NOMO-1 treated with dmso at 0.1 percent for 144 hours (cell line): ENCODE measurements around the gene EHBP1.
"Not testable (repeated sequence)": the region's sequence is repeated elsewhere in the genome, so short reads cannot be mapped to it uniquely, and the experiment has no call there.

Experiments
- DNase-seq: peaks from one replicate; lab custom pipeline; 2025; ENCODE audit not compliant: unreplicated experiment; lab: John Stamatoyannopoulos, UW

Gene EHBP1

DNA sequence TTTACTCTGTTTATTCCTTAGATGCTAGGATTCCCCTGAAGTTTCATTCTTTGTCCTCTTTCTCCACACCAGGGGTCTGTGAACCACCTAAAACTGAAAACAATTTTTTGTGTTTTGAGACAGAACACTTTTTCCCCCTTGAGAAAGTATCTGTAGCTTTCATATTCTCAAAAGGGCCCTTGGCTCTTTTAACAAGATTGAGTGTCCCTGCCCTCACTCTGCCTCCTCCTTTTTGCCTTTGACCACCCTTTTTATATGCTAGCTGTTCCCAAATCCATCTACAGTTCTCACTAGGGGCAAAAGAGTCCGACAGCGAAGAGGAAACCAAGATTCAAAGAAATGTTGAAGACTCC is 883 bp upstream of the EHBP1 start:
- no peak for DNase-seq

DNA sequence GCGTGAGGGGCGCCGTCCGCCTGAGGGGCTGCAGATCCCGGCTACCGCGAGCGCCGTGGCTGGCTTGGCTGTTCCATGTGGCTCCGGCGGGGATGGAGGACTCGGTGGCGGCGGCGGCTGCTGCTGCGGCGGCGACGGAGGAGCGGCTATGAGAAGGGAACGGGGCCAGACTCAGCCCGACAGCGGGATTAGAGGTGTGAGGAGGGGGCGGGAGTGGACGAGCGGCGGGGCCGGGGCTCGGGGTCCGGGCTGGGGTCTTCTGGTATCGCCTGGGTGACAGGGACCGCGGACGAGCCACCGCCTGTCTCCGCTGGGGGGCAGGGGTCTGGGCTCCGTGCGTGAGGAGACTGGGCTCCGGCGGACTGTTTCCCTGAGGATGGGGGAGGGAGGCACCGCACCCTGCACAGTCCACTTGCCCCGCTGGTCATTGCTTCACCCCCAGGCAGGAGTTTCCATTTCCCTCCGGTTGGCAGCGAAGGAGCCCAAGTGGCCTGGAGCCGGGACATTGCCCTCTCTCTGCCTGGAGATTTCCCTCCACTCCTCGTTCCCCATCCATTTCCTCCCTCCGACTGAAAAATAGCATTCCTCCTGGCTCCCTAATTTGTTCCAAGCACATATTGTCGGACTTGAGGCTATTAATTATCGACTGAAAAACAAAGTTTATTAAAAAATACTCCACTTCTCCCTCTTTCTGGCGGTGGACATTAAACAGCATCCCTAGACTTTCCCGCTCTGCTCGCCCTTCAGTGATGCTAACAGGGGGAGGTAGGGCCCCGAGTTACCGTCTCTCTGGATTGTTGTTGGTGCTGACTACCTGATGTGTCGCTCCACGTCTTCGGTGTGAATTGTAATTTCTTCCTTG is 577 bp downstream of the EHBP1 start:
- peak; percentile 18 for DNase-seq

DNA sequence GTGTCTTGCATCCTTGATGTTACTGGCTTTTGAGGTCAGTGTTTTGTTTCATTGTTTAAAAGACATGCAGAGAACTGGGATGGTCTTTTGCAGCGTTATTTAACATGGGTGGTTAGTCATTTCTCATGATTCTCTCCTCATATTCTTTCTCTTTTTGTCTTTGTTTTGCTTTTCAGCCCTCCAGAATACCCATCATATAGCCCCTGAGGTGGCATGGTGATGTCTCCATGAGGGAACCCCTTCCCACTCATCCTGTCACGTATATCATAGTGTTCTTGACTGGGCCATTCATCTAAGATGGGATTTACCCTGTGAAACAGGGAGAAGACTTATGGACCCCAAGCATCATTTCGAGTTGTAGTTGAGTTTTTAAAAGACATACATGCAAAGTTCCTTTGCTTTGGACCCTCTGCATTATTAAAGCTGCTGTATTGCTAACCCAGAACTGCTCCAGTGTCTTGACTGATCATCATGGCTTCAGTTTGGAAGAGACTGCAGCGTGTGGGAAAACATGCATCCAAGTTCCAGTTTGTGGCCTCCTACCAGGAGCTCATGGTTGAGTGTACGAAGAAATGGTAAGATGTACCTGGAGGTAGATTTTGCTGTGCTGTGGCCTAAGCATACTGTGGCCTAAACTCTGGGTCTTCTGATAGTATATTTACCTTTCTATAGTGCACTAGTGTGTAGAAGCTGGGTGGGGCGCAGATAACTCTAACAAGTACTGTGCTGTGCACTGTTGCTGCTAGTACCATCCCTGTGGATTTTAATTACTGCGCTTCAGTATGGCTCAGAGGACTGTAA is 1.4 kb downstream of the EHBP1 start:
- no peak for DNase-seq

GRCh38 chr2:62708751-62709150 is 3.2 kb downstream of the EHBP1 start:
- no peak for DNase-seq

DNA sequence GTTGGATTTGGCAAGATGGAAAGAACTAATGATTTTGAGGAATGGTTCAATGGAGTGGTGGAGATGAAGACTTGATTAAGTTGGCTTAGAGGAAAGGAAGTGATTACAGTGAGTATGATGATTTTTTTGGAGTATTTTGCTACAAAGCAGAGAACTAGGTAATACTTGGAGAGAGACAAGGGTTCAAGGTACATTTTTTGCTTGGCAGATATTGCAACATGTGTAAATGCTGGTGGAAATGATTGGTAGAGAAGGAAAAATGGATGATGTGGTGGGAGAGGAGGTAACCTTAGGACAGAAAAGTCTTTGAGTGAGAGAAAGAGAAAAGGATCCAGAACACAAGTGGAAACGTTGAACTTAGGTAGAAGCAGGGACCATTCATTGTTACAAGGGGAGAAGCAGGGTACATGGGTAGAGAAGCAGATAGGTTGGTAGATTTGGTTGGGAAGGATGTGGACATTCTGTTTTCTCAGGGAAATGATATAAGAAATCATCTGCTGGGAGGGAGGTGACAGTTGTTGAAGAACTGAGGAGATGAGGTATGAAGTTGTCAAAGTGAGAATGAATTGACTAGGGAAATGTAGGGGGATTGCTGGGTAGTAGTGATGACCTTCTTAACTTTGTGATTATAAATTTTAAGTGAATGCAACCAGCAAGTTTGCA is 6.5 kb downstream of the EHBP1 start:
- no peak for DNase-seq

DNA sequence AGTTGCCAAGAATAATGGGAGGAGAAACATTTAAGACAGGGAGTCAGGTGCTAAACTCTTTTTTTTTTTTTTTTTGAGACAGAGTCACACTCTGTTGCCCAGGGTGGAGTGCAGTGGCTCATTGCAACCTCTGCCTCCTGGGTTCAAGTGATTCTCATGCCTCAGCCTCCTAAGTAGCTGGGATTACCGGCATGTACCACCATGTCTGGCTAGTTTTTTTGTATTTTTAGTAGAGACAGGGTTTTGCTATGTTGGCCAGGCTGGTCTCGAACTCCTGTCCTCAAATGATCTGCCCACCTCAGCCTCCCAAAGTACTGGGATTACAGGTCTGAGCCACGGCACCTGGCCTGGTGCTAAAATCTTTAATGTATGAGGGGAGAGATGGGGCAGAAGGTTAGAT is 7.7 kb downstream of the EHBP1 start:
- DNase-seq: not testable (repeated sequence)

DNA sequence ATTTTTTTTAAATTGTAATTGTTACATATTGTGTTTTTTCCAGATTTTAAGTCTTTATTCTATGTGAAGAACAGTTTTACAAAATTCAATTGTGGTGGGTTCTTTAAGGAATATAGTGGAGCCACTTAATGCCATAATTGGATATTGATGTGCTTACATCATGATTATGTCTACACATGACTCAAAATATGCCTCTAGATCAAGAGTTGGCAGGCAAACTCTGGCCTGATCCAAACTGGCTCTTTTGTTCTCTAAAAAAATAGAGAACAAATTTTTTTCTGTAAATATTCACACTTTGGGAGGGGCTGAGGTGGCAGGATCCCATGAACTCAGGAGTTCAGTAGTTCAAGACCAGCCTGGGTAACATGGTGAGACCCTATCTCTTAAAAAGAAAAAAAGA is 8.3 kb downstream of the EHBP1 start:
- no peak for DNase-seq

DNA sequence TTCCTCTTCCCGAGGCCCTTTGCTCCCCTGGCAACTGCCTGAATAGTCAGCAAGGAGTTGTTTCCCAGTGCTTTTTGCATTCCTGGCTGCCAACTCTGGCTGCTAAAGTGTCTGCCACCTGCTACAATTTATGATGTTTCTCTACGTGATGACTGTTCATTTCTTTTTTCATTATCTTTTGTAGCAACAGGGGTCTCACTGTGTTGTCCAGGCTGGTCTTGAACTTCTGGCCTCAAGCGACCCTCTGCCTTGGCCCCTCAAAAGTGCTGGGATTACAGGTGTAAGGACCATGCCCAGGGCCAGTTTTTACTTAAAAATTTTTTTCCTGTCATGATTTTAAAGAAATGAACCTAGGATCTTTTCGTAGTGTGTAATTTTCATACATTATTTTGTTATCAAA is 11.3 kb downstream of the EHBP1 start:
- no peak for DNase-seq

DNA sequence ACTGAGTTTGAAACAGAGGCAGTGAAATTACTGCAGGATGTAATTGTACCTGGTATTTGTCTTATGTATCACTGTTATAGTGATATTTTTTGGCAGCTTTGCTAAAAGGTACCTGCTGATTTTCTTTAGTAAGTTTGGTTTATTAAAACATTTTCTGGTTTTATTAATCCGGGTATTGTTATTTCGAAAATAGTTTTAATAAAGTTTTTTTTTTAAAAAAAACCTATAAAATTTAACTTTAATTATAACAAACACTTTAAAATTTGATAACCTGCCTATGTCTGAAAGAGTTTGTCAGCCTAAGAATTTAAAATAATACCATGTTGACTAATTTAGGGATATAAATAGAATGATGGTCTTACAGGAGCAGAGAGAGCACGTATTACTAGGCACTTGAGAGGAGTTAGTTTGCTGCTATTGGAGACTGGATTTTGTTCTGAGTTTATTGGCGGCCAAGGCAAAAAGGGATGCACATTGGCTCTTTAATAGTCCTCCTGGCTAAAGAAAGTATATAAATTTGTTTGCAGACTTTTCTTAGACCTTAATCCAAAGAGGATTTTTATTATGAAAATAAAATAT is 12.1 kb downstream of the EHBP1 start:
- no peak for DNase-seq

- DNase-seq: no peak
Measured at GRCh38 chr2:62718225-62718822, 12.8 kb downstream of the EHBP1 start.

GRCh38 chr2:62719757-62720156 is 14.2 kb downstream of the EHBP1 start:
- no peak for DNase-seq

- DNase-seq: no peak
Measured at GRCh38 chr2:62722679-62723078, 17.2 kb downstream of the EHBP1 start.

- DNase-seq: no peak
Measured at GRCh38 chr2:62723253-62723652, 17.7 kb downstream of the EHBP1 start.

GRCh38 chr2:62724106-62724505 is 18.6 kb downstream of the EHBP1 start:
- no peak for DNase-seq

DNA sequence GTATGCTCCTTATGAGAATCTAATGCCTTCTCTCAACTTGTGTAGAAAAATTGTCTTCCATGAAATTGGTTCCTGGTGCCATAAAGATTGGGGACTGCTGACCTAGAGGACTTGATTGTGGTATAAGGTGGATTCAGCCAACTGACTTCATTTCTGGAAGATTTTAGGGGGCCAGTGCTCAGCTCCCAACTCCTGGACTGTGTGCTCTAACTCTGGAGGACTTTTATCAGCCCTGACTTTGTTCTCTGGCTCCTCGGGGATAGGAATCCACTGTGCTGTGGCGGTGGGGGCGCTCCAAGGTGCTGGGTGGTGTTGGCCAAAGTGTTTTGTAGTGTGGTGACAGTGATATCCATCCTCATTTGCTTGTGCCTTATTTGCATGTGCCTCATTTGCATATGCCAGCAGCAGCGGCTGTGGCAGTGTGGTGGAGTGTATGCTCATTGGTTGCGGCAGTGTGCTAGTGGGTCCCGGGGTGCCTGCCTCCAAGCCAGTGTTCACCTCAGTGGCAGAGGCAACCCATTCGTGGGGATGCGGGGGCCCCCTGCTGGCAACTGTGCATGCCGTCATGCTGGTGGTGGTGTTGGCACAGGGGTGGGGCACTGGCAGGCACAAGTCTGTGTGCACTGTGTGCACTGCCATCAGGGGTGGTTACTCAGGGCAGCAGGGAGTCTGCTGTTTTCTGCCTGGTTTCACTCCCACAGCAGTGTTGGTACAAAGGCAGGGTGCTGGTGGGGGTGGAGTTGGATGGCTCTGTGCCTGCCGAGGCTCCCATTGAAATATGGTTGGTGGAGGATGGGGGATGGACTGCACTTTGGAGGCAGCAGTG is 19.6 kb downstream of the EHBP1 start:
- DNase-seq: no peak

DNA sequence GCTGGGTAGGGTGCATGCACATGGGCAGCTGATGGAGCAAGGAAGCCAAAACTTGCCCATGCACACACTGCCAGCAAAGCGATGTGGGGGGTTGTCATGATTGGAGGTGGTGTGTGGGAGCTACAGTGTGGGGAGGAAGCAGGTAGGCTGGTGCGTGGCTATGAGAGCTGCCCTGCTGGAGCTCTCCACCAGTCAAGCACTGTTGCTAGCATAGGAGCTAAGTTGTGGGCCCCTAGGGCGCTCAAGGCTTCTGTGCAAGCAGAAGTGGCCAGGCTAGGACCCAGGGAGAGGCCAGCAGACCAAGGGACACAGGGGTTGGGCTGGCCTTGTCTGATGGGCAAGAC is 20.2 kb downstream of the EHBP1 start:
- no peak for DNase-seq

- DNase-seq: no peak
Measured at GRCh38 chr2:62727259-62727867, 21.9 kb downstream of the EHBP1 start.

- DNase-seq: no peak
Measured at GRCh38 chr2:62727876-62728566, 22.5 kb downstream of the EHBP1 start.

DNA sequence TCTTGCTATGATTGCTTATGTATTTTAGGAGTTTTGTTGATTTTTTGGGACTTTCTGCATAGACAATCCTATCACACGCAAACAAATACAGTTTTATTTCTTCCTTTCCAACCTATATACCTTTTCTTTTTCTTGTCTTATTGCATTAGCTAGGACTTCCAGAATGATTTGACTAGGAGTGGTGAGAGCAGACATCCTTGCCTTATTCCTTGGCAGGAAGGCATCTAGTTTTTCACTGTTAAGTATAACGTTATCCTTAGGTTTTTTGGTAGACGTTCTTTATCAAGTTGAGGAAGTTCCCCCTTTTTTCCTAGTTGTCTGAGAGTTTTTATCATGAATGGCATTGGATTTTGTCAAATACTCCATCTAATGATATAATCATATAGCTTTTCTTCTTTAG is 25.8 kb downstream of the EHBP1 start:
- DNase-seq: no peak
